Effector memory CD4-positive, alpha-beta T cell (primary cell): ENCODE results near the gene GBP5.
"Not testable (repeated sequence)": the region's sequence is repeated elsewhere in the genome, so short reads cannot be mapped to it uniquely, and the experiment has no call there.

Source experiments
- DNase-seq, 3 donors: peaks; one replicate each; pipeline ENCODE4 v3.0.0-alpha.2; 2020
- H3K27ac ChIP-seq: 2 replicates; pipeline ENCODE4 v1.7.0; 2013; ENCODE audit warnings: mild to moderate bottlenecking, low read length, moderate library complexity; ENCODE audit not compliant: insufficient read depth, poor library complexity, severe bottlenecking
- H3K27me3 ChIP-seq: replicated peaks from 2 replicates; pipeline ENCODE4 v1.7.0; 2013; ENCODE audit warnings: mild to moderate bottlenecking, low read length; ENCODE audit not compliant: insufficient read depth, control insufficient read depth, poor library complexity, severe bottlenecking
- H3K36me3 ChIP-seq: 2 replicates; pipeline ENCODE4 v1.7.0; 2013; ENCODE audit warnings: mild to moderate bottlenecking, low read length, moderate library complexity; ENCODE audit not compliant: control insufficient read depth, insufficient read depth
- H3K4me1 ChIP-seq: 2 replicates; pipeline ENCODE4 v1.7.0; 2013; ENCODE audit warnings: low read length, mild to moderate bottlenecking; ENCODE audit not compliant: control insufficient read depth, insufficient read depth, poor library complexity, severe bottlenecking
- H3K4me3 ChIP-seq: 2 replicates; pipeline ENCODE4 v1.7.0; 2013; ENCODE audit warnings: low read length, low read depth, mild to moderate bottlenecking; ENCODE audit not compliant: insufficient read depth, poor library complexity, severe bottlenecking
- H3K9me3 ChIP-seq: 2 replicates; pipeline ENCODE4 v1.7.0; 2013; ENCODE audit warnings: mild to moderate bottlenecking, low read length, moderate library complexity; ENCODE audit not compliant: control insufficient read depth
- total RNA-seq, 3 donors: gene quantifications; one replicate each; lab custom pipeline; 2026; lab: John Stamatoyannopoulos, UW

Gene GBP5, protein sequence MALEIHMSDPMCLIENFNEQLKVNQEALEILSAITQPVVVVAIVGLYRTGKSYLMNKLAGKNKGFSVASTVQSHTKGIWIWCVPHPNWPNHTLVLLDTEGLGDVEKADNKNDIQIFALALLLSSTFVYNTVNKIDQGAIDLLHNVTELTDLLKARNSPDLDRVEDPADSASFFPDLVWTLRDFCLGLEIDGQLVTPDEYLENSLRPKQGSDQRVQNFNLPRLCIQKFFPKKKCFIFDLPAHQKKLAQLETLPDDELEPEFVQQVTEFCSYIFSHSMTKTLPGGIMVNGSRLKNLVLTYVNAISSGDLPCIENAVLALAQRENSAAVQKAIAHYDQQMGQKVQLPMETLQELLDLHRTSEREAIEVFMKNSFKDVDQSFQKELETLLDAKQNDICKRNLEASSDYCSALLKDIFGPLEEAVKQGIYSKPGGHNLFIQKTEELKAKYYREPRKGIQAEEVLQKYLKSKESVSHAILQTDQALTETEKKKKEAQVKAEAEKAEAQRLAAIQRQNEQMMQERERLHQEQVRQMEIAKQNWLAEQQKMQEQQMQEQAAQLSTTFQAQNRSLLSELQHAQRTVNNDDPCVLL
- total RNA-seq = 308 to 559 (median 497) reads per million in 3 donors

DNA sequence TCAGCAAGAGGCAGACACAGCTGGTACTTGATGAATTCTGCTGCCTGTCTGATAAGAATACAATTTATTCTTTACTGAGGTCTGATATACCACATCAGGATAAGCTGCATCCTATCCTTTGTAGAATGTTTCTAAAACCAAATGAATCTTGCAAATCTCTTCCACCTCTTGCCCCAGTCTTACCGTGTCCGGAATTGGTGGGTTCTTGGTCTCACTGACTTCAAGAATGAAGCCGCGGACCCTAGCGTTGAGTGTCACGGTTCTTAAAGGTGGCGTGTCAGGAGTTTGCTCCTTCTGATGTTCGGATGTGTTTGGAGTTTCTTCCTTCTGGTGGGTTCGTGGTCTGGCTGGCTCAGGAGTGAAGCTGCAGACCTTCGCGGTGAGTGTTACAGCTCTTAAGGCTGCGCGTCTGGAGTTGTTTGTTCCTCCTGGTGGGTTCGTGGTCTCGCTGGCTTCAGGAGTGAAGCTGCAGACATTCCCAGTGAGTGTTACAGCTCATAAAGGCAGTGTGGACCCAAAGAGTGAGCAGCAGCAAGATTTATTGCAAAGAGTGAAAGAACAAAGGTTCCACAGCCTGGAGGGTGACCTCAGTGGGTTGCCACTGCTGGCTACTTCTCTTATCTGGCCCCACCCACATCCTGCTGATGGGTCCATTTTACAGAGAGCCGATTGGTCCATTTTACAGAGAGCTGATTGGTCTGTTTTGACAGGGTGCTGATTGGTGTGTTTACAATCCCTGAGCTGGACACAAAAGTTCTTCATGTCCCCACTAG is at the start of gene GBP5:
Gene GBP5 (minus strand): TSS at position 592 of the 773 bp plus-strand sequence. CDS start 3,305 bp downstream, outside the sequence.
- peak within 1 kb of the TSS; percentile 73 for H3K27ac ChIP-seq

DNA sequence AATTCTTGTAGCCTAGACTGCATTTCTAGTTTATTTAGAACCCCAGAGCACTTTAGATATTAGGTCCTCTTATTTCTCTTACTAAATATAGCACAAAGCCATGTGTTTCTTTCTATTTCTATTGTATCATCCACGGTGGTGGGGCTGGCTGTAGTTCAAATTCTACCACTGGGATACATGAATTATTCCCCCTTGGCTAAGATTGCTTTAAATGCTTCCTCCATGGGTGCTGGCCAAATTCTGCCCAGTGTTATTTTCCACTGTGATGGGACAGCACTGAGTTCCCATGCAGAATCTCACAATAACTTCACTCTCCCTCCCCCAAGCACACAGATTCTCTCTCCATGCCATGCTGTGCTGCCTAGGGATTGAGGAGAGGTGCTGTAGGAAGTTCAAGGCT is 49.7 kb upstream of the GBP5 start:
- DNase-seq = no peak
- no peaks in the 10 kb centered on the region for H3K36me3 ChIP-seq
- no peaks in the 10 kb centered on the region for H3K9me3 ChIP-seq
- no peaks in the 10 kb centered on the region for H3K27me3 ChIP-seq
- no peak overlapping the region for H3K4me3 ChIP-seq
- H3K27ac ChIP-seq = no peak overlapping the region
- H3K4me1 ChIP-seq = no peaks in the 10 kb centered on the region

More for the DNA sequence above, at the start of gene GBP5:
- H3K27me3 ChIP-seq, H3K9me3 ChIP-seq: not testable (repeated sequence)
- Histone ChIP-seq H3K4me1 (peaks cover 17% of the 10 kb centered on the region), H3K36me3 (peaks cover 11% of the 10 kb centered on the region), H3K4me3 (peak within 1 kb of the TSS; percentile 50)
- peak; percentile 50 to 60 (median 51) for DNase-seq

DNA sequence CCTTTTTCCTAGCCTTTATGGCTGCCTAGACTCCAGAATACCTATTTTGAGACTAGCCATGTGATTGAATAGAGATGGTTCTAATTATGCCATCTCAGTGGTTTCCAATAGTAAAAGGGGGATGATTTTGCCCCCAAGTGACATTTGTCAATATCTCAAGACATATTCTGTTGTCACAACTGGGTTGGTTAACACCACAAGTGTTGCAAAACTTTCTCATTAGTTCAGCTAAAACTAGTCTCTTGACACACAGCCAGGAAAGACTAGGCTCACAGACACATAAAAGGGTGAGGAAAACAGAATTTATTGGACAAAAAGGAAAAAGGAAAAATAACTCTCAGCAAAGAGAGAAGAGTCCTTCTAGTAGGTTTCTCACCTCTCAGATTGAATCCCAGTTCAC is 39.9 kb upstream of the GBP5 start:
- no peaks in the 10 kb centered on the region for H3K36me3 ChIP-seq
- peaks cover 28% of the 10 kb centered on the region for H3K4me1 ChIP-seq
- H3K27ac ChIP-seq = no peak overlapping the region
- H3K27me3 ChIP-seq = no peaks in the 10 kb centered on the region
- no peak for DNase-seq
- no peaks in the 10 kb centered on the region for H3K9me3 ChIP-seq
- no peak overlapping the region for H3K4me3 ChIP-seq

DNA sequence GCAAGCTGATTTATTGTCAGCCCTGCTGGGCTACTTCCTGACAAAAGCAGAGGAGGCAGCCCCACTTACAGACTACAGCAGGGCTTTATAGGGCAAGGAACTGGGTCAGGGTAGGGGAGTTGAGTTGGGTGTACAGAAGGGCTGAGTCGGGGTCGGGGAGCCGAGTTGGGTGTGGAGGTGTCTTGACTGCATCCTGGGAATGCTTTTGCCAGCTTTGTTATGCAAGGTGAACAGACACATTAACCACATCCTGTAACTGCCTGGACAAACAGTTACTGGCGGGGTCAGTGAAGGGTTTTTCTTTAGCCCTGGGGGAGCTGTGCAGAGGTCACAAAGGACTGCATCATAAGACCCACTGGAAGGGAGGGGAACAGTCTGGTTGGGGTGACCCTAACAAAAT is 39.1 kb upstream of the GBP5 start:
- Histone ChIP-seq H3K4me3 (no peak overlapping the region), H3K27me3 (no peaks in the 10 kb centered on the region), H3K27ac (no peak overlapping the region), H3K4me1 (peaks cover 28% of the 10 kb centered on the region), H3K9me3 (no peaks in the 10 kb centered on the region), H3K36me3 (no peaks in the 10 kb centered on the region)
- DNase-seq = no peak

DNA sequence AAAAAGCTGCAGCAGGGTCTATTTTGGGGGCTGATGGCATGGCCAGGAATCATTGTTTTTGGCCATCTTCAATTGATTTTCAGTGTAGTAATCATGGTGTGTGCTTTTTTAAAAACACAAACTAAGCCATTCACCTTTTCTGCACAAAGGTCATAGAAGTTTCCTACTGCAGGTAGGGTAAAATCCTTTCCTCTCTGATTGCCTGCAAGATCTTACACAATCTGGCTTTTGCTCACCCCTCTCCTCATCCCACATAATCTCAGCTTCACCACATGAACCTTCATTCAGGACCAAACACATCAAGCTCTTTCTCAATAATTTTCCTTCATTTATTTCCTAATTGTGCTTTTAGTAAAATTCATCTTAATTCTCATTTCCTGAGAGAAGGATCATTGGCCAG is 38.3 kb upstream of the GBP5 start:
- Histone ChIP-seq H3K27ac (no peak overlapping the region), H3K4me1 (peaks cover 28% of the 10 kb centered on the region), H3K36me3 (no peaks in the 10 kb centered on the region)

DNA sequence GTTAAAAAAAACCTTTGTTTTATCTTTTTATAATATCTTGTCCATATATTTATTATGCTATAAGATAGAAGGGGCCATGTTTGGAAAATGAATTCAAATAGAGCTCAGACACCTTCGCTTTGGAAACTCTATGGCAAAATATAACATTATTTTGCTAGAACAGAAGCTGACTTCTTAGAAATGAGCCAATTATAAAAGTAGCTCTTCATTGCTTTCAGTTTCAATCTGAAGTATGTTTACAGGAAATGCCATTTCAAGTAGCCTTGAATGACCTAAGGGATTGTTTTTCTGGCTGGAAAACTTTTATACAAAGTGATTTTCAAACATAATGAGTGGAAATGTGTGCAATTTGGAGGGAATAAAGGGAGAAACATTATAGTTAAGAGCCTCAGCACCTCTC is 37.8 kb upstream of the GBP5 start:
- Histone ChIP-seq H3K36me3 (no peaks in the 10 kb centered on the region), H3K27ac (peak overlapping the region; percentile 29), H3K4me3 (no peak overlapping the region), H3K4me1 (peaks cover 28% of the 10 kb centered on the region), H3K27me3 (no peaks in the 10 kb centered on the region), H3K9me3 (no peaks in the 10 kb centered on the region)
- DNase-seq = no peak

More for the DNA sequence above, 38.3 kb upstream of the GBP5 start:
- DNase-seq = no peak
- Histone ChIP-seq H3K9me3 (no peaks in the 10 kb centered on the region), H3K27me3 (no peaks in the 10 kb centered on the region), H3K4me3 (no peak overlapping the region)

DNA sequence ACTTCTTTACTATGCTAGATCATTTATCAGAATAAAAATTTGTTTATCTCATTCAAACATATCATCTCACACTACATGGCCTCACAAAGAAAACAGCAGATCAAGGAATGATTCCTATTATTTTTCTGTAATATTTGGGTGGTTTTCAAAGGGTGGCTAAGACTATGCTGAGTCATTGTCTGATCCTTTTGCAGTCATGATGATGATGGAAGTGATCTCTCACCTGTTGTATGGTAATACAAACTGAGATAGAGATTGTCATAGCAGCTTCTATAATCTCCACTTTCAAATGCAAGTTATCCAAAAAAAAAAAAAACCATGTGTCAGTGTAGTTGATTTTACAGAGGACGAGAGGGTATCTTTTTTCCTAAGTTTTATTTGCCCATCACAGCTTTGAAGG is 37.2 kb upstream of the GBP5 start:
- no peaks in the 10 kb centered on the region for H3K9me3 ChIP-seq
- H3K27ac ChIP-seq = peak overlapping the region; percentile 29
- no peaks in the 10 kb centered on the region for H3K27me3 ChIP-seq
- H3K4me3 ChIP-seq = no peak overlapping the region
- H3K36me3 ChIP-seq = no peaks in the 10 kb centered on the region
- DNase-seq = no peak
- peaks cover 28% of the 10 kb centered on the region for H3K4me1 ChIP-seq

DNA sequence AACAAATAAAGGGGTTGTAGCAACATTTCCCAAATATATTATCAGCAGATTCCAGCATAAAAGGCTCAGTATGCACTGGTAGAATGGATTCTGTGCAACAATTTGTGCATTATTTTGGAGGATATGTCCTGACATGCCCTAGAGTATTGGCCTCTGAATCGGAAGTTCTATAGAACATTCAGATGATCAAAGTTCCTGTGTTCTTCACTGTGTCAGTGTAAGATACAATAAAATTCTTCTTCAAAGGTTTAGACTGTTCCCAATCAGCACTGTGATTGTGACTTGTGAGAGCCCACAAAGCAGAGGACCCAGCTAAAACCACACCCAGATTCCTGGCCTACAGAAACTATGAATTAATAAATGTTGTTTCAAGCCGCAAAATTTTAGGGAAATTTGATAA is 33.6 kb upstream of the GBP5 start:
- DNase-seq = no peak
- H3K9me3 ChIP-seq = no peaks in the 10 kb centered on the region
- H3K4me1 ChIP-seq = peaks cover 21% of the 10 kb centered on the region
- no peaks in the 10 kb centered on the region for H3K36me3 ChIP-seq
- H3K27ac ChIP-seq = no peak overlapping the region
- no peak overlapping the region for H3K4me3 ChIP-seq
- H3K27me3 ChIP-seq = no peaks in the 10 kb centered on the region

DNA sequence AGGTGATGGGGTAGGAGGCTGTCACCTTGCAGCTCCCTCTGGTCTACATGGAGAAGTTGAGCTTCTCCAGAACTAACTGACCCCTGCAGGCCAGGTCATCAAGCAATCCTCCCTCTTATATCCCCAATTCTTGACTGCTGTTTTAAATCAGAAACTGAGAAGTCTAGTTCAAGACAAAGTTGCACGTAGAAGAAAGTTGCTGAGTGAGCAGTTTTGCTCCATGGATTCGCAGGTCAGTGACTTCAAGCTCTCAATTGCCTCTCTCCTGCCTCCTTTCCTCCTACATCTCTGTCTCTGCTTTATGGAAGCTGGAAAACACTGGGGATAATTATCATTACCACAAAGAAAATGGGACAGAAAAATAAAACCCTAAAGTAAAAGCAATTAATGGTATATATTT is 32.8 kb upstream of the GBP5 start:
- Histone ChIP-seq H3K27ac (no peak overlapping the region), H3K27me3 (no peaks in the 10 kb centered on the region), H3K36me3 (no peaks in the 10 kb centered on the region), H3K9me3 (no peaks in the 10 kb centered on the region), H3K4me3 (no peak overlapping the region), H3K4me1 (peaks cover 14% of the 10 kb centered on the region)
- no peak for DNase-seq
